GM18868 (cell line): ENCODE measurements around the gene GPR12.

ENCODE experiments used
- ATAC-seq: cut with Tn5 transposase; IDR thresholded peaks from one replicate; pipeline ENCODE4 v1.9.1; 2021; ENCODE audit warnings: mild to moderate bottlenecking, moderate library complexity; ENCODE audit not compliant: unreplicated experiment

The GPR12 gene

DNA sequence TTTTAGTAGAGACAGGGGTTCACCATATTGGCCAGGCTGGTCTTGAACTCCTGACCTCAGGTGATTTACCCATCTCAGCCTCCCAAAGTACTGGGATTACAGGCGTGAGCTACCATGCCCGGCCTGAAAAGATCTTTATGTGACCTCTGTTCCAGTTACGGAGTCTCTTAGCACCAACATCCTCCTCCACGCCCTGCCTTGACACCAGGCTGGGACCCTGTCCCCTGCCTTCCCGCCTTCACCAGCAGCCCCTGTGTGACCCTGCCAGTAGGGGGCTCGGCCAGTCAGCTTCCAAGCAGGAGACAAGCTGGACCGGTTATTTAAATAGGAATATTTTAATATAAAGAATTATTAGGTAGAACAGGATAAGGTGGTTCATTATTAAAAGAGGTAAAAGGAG, 54.2 kb downstream of the GPR12 start:
- no peak for ATAC-seq

DNA sequence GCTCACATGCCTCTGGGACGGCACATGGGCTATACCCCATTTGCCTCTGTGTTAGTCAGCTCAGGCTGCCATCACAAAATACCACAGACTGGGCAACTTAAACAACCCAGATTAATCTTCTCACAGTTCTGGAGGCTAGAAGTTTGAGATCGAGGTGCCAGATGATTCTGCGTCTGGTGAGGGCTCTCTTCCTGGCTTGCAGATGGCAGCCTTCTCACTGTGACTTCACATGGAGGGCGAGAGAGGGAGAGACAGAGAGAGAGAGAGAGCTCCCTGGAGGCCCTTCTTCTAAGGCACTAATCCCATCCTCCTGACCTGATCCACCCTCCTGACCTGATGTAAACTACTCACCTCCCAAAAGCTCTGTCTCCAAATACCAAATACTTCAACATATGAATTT, 55.0 kb downstream of the GPR12 start:
- no peak for ATAC-seq
